Smooth muscle cell (in vitro differentiated cells): Measurements from ENCODE around the gene BTBD6. TPM values are rescaled to one million over a fixed set of nuclear protein-coding genes. Genes with fewer than 3 reads are reported as not detected.

Experiments
- DNase-seq: peaks from one replicate; lab custom pipeline; 2025; ENCODE audit not compliant: unreplicated experiment; lab: John Stamatoyannopoulos, UW
- H2AFZ ChIP-seq: fragments of 200-600 bp; sonication (generic); 2 replicates; pipeline ENCODE4 v1.6.0; 2016; ENCODE audit warnings: antibody characterized with exemption, low read depth, mild to moderate bottlenecking
- H3F3A ChIP-seq: fragments of 200-600 bp; sonication (generic); 2 replicates; pipeline ENCODE4 v1.6.0; 2017; ENCODE audit warnings: antibody characterized with exemption, low read depth
- H3K27ac ChIP-seq: fragments of 200-600 bp; sonication (generic); 2 replicates; pipeline ENCODE4 v1.5.1; 2016; ENCODE audit warnings: low read depth, mild to moderate bottlenecking
- H3K27me3 ChIP-seq: fragments of 200-600 bp; sonication (generic); 2 replicates; pipeline ENCODE4 v1.6.1; 2016; ENCODE audit warnings: low read depth, mild to moderate bottlenecking
- H3K36me3 ChIP-seq: fragments of 200-600 bp; sonication (generic); 2 replicates; pipeline ENCODE4 v1.5.1; 2016; ENCODE audit warnings: low read depth
- H3K4me1 ChIP-seq: fragments of 200-600 bp; sonication (generic); 2 replicates; pipeline ENCODE4 v1.5.1; 2016; ENCODE audit warnings: low read depth
- H3K4me2 ChIP-seq: fragments of 200-600 bp; sonication (generic); 2 replicates; pipeline ENCODE4 v1.6.0; 2016; ENCODE audit warnings: mild to moderate bottlenecking
- H3K4me3 ChIP-seq: fragments of 200-600 bp; sonication (generic); 2 replicates; pipeline ENCODE4 v1.5.1; 2016; ENCODE audit warnings: mild to moderate bottlenecking
- H3K79me2 ChIP-seq: fragments of 200-600 bp; sonication (generic); 2 replicates; pipeline ENCODE4 v1.6.0; 2016; ENCODE audit warnings: low read depth, mild to moderate bottlenecking
- H3K9ac ChIP-seq: fragments of 200-600 bp; sonication (generic); 2 replicates; pipeline ENCODE4 v1.6.0; 2016; ENCODE audit warnings: low read depth
- H3K9me3 ChIP-seq: fragments of 200-600 bp; sonication (generic); replicated peaks from 2 replicates; pipeline ENCODE4 v1.5.1; 2016; ENCODE audit warnings: low read depth
- H4K20me1 ChIP-seq: fragments of 200-600 bp; sonication (generic); 2 replicates; pipeline ENCODE4 v1.6.0; 2016; ENCODE audit warnings: low read depth
- CTCF ChIP-seq: fragments of 200-600 bp; sonication (generic); IDR thresholded peaks from 2 replicates; pipeline ENCODE4 v1.5.1; 2017; ENCODE audit warnings: borderline replicate concordance, mild to moderate bottlenecking, antibody characterized with exemption; ENCODE audit not compliant: insufficient read depth, poor library complexity, severe bottlenecking
- WGBS: methylation state at CpG from one replicate; pipeline ENCODE4 v1.1.7; 2016; ENCODE audit warnings: low lambda C conversion rate; 5-methylcytosine and 5-hydroxymethylcytosine counted together
- polyA plus RNA-seq: library from polyadenylated mRNA; unstranded; fragments of >200 nt; fragmentation: Nextera tagmentation; extraction: Ambion mirVana; gene quantifications from 2 replicates; pipeline ENCODE4 v1.2.1, GENCODE V29; 2016
- total RNA-seq: library from RNA; depleted of rRNA; stranded (reverse); fragments of >200 nt; gene quantifications from 2 replicates; pipeline ENCODE4 v1.2.3, GENCODE V29; 2014

Gene BTBD6
- total and polyA plus RNA-seq, 2 experiments from 2014 or later = 27.0 to 40.3 TPM

GRCh38 chr14:105209646-105210045, 38.7 kb upstream of the BTBD6 start:
- H3K4me1 ChIP-seq = no peaks in the 10 kb centered on the region
- no peak for DNase-seq
- no peaks in the 10 kb centered on the region for H3K9me3 ChIP-seq
- WGBS = 93% methylated on average over 15 of the region's 16 CpGs
- no peak overlapping the region for H3K27ac ChIP-seq
- no peak for TF ChIP-seq CTCF
- no peaks in the 10 kb centered on the region for H3K36me3 ChIP-seq
- H3K9ac ChIP-seq = no peak overlapping the region
- no peak overlapping the region for H3K4me3 ChIP-seq
- H3K4me2 ChIP-seq = no peak overlapping the region
- H2AFZ ChIP-seq = no peak overlapping the region
- H3F3A ChIP-seq = no peaks in the 10 kb centered on the region
- H3K27me3 ChIP-seq = no peaks in the 10 kb centered on the region
- peaks cover 9% of the 10 kb centered on the region for H4K20me1 ChIP-seq
- no peaks in the 10 kb centered on the region for H3K79me2 ChIP-seq

- Histone ChIP-seq H3K27me3 (no peaks in the 10 kb centered on the region), H3F3A (no peaks in the 10 kb centered on the region), H3K79me2 (no peaks in the 10 kb centered on the region), H3K4me2 (no peak overlapping the region), H3K9ac (no peak overlapping the region), H2AFZ (no peak overlapping the region), H3K4me1 (no peaks in the 10 kb centered on the region), H4K20me1 (peaks cover 17% of the 10 kb centered on the region), H3K4me3 (no peak overlapping the region), H3K9me3 (no peaks in the 10 kb centered on the region), H3K36me3 (no peaks in the 10 kb centered on the region), H3K27ac (no peak overlapping the region)
- no peak for TF ChIP-seq CTCF
- WGBS = 94% methylated on average over 27 of the region's 30 CpGs
- DNase-seq = no peak
Measured at GRCh38 chr14:105210266-105211025, 37.9 kb upstream of the BTBD6 start.

GRCh38 chr14:105211086-105211757, 37.1 kb upstream of the BTBD6 start:
- Histone ChIP-seq H3F3A (no peaks in the 10 kb centered on the region), H3K9ac (no peak overlapping the region), H3K36me3 (no peaks in the 10 kb centered on the region), H2AFZ (no peak overlapping the region), H3K9me3 (no peaks in the 10 kb centered on the region), H3K79me2 (no peaks in the 10 kb centered on the region), H3K27ac (no peak overlapping the region), H3K4me1 (no peaks in the 10 kb centered on the region), H4K20me1 (peaks cover 20% of the 10 kb centered on the region), H3K27me3 (no peaks in the 10 kb centered on the region), H3K4me3 (no peak overlapping the region), H3K4me2 (no peak overlapping the region)
- no peak for DNase-seq
- no peak for TF ChIP-seq CTCF
- WGBS = 97% methylated on average over 23 of the region's 23 CpGs
